ENCODE data around the gene MEGF10. TPM values are rescaled to one million over a fixed set of nuclear protein-coding genes. Genes with fewer than 3 reads are reported as not detected.

The MEGF10 gene
- not detected in 5 replicates for total RNA-seq (2022; extraction: Qiagen RNA extraction; ENCODE audit: low read depth)

DNA sequence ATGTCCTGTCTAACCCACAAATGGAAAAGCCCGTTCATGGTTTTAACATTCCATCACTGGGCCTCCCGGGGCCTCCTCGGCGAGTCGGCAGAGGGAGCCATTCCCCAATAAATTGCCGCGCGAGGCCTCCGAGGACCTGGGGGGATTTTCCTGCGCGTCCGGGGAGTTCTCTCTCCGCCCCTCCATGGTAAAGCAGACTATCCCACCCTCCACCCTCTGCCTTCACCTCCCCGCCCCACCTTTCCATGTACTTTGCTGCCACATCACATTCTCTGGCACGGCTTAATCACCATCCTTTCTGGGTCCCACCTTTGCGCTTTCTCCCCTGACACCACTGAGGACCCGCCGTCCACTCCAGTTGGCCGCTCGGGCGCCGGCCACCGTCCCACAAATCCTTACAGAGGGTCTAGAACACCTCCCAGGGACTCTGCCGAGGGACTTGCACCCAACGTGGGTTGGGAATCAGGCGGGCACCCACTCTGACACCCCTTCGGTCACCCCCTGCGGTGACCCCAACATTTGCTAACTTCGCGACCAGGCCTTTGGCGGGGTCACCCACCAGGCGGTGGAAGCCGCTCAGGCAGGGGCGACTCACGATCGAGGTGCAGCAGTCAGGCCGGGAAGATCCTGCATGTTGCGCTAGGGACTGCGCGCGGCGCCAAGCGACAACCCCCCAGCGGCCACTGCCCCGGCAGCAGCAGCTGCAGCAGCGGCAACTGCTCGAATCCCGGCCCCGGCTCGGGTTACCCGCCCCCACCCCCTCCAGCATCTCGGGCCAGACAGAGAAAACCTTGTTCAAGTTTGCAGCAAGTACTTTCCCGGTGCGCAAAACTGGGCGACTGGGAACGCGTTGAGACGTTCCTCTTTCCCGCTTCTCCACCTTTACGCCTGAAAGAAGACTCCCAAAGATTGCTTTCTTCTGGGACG, at the start of gene MEGF10:
Gene MEGF10 (plus strand): TSS at position 778 of the 927 bp plus-strand sequence. CDS start 40,513 bp downstream, outside the sequence.

Other genes starting within 250 kb of the MEGF10 start
- 3.1 to 4.9 TPM (median 4.0 TPM) in 5 replicates for gene C5orf63, start 217.3 kb upstream of the MEGF10 start, total RNA-seq (2022; extraction: Qiagen RNA extraction; ENCODE audit: low read depth)
- gene PRRC1, start 226.8 kb downstream of the MEGF10 start, total RNA-seq (2022; extraction: Qiagen RNA extraction; ENCODE audit: low read depth) = 45.4 to 59.9 TPM (median 53.1 TPM) in 5 replicates

Measured in A549 treated with DMSO at 1 μM for 4 hours (cell line).